HG02623 (cell line): ENCODE results near the gene NR3C1.
A peak's percentile ranks its signal among the peaks of the same experiment; 100 is the strongest.

Source experiments
- ATAC-seq: cut with Tn5 transposase; IDR thresholded peaks from one replicate; pipeline ENCODE4 v1.9.1; 2021; ENCODE audit warnings: moderate library complexity; ENCODE audit not compliant: unreplicated experiment

Gene NR3C1

DNA sequence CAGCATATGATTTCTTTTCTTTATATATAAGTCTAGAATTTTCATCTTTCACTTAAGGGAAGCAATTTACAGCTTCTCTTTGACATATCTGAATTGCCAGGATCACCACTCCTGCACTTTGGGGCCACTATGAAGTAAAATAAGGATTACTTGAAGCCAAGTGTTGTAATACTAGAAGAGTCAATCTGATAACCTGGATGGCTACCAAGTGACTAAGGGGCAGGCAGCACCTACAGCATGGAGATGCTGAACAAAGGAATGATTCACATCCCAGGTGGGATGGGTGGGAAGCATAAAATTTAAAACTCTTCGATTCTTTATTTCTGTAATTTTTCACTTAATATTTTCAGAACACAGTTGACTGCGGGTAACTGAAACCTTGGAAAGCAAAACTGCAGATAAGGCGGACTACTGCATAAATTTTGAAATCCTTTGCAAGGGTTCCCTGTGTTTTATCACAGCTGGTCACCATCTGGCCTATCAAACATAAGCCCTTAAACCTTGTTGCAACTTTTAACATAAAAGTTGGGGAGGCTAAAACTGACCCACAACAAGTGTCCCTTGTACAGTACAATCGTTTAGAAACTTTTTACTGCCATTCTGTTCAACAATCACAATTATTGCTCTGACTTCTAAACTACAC, 31.2 kb downstream of the NR3C1 start:
- ATAC-seq = no peak

DNA sequence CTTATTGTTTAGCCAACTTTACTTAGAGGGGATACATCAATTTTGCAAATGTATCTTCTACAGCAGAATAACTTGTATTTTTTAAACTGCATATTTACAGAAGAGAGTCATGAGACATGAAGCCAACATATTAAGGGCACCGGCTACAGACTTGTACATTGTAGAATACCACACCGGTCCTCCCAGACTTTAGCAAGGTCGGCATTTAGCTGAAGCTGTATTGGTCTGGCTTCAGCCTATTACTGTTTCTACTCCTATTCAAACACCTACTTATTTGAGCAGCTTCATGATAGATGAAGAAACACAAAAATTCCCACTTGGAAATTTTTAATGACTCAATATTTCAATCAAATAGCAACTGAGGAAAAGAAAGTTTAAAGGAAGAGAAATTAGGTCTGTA, 33.0 kb downstream of the NR3C1 start:
- ATAC-seq = no peak

DNA sequence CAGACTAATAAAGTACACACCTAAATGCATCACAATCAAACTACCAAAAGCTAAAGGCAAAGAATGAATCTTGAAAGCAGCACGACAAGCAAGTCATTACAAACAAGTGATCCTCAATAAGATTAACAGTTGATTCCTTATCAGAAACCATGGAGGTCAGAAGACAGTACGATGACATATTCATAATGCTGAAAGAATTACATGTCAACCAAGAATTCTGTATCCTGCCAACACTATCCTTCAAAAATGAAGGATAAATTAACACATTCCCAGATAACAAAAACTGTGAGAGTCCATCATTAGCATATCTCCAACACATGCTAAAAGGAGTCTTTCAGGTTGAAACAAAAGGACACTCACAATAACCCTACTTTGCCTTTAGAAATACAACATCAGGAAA, 39.4 kb downstream of the NR3C1 start:
- ATAC-seq = no peak

DNA sequence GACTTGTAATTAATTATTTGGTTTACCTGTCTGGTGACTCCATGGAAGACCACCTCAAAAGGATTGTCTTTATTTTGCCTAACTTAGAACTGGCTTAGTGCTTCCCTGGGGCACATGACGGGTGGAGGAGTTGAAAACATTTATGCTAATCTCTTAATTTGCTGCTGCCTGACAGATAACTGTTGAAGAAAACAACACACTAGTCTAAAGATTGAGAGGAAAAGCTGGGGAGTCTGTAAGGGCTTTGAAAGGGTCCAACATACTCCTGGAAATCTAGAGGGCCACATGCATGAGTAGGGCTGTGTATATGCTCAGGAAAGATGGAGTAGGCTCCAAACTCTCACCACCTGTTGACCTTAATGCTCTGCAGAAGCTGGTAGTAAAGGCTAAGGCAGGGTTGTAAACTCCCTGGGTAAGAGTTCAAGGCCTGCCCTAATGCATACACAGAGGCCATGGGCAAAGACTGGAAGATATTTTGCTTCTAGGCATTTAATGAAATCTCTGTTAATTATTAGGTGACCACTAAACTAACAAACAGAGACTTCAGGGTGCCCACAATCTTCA, 40.7 kb downstream of the NR3C1 start:
- no peak for ATAC-seq

DNA sequence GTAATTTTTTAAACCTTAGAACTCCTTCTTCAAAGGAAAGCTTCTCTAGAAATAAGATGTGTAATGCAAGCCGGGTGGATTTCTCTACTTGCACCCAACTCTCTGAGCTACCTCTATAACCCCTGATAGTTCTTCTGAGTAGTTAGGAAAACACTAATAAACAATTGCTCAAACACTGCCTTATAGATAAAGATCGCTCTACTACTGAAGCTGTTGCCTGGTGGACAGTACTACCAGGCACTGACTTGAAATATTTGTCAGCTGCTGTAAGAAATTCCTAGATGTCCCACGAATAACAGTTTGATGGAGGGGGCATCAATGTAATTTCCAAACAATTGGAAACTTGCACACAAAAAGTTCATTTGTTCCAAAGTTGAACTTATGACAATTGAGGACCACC, 42.0 kb downstream of the NR3C1 start:
- ATAC-seq = no peak

DNA sequence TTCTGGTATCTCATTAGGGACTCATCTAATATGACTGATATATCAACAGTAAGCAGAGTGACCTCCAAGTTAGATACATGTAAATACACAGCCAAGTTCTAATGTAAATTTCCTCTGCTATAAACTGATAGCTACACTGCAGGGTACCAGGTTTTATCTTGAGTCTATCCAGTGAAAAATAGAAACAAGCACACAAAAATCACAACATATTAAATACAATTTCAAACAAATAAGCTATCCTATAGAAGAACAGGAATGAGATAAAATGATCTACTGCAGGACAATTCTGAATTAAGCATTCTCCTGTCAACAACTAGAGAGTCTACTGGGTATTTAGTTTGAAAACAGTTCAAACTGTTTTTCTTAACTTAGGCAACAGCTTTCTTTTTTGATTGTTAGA, 42.7 kb downstream of the NR3C1 start:
- ATAC-seq = no peak

DNA sequence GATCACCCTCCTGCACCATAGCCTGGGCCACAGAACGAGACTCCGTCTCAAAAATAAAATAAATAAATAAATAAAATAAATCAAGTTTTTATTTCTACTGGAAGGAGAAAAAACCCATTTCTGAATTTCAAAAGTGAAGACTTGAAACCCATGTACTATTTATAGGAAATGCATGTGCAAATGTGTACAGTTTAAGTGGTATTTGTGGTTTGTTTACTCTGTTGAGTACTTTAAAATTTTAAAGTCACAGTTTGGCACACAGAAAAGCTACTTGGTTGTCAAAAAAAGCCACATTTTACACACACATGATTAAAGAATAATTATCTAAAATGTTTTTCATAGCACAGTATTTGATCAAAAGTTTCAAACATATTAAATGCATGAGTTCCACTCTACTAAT, 43.6 kb downstream of the NR3C1 start:
- ATAC-seq = peak; percentile 44

DNA sequence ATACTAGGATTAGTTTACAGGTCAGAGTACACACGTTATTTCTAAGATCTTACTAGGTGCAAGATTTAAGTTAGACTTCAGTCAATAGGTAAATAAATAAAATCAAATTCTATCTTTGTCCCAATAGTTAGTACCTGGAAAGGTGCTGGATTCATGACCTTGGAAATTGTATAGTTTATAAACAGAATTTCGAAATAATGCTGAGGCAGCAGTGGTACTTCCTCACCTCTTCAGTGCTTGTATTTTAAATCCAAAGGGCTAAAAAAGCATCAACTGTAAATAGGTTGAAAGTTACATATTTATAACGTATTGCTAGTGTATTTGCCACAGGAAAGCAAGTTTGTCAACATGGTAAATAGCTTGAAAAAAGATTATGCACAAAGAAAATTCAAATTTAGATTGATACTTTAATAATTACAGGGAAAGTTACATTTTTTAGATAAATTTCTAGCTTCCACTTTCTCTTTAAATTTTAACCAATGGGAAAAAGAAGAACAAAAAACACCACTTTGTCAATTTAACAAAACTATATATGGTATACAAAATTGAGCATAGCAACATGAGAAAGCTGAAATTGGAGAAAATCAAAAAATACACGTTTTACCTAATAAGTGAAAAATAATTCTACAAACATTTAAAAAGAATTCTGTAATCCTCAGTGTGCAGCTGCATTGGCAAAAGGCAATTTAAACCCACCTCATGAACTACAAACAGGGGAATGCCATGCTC, 46.5 kb downstream of the NR3C1 start:
- no peak for ATAC-seq

DNA sequence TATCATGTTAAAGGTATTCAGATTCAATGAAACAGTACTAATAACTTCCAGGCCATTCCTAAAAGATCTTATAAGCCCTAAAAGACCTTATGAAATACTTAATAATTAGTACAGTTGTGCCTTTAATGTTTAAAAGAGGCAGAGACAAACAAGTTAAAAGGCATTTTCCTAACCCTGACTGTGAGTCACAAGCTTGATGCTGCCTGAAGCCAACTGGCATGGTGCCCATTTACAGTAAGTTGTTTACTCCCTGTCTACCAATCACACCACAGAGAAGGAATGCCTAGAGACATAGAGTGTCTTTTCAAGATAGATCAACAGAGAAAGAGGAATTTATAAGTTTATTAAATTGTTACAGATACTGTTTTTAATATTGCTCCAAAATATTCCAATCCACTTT, 47.8 kb downstream of the NR3C1 start:
- ATAC-seq = no peak

DNA sequence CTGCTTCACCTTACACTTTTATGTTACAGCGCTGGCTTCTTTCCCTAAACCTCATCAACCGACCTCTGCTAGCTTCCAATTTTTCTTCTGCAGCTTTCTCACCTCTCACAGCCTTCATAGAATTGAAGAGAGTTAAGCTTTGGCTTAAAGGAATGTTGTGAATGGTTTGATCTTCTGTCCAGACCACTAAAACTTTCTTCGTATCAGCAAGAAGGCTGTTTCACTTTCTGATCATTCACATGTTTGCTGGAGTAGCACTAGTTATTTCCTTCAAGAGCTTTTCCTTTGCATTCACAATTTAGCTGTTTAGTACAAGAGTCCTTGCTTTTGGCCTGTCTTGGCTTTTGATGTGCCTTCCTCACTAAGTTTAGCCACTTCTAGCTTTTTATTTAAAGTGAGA, 49.5 kb downstream of the NR3C1 start:
- no peak for ATAC-seq

DNA sequence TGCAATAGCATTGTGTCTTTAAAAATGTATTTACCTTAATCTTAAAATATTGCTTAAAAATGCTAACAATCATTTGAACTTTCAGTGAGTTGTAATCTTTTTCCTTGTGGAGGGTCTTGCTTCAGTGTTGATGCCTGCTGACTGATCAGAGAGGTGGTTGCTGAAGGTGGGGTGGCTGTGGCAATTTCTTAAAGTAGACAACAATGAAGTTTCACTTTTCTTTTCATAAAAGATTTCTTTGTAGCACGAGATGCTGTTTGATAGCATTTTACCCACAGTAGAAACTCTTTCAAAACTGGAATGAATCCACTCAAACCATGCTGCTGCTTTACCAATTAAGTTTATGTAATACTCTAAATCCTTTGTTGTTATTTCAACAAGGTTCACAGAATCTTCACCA, 50.8 kb downstream of the NR3C1 start:
- ATAC-seq = no peak

DNA sequence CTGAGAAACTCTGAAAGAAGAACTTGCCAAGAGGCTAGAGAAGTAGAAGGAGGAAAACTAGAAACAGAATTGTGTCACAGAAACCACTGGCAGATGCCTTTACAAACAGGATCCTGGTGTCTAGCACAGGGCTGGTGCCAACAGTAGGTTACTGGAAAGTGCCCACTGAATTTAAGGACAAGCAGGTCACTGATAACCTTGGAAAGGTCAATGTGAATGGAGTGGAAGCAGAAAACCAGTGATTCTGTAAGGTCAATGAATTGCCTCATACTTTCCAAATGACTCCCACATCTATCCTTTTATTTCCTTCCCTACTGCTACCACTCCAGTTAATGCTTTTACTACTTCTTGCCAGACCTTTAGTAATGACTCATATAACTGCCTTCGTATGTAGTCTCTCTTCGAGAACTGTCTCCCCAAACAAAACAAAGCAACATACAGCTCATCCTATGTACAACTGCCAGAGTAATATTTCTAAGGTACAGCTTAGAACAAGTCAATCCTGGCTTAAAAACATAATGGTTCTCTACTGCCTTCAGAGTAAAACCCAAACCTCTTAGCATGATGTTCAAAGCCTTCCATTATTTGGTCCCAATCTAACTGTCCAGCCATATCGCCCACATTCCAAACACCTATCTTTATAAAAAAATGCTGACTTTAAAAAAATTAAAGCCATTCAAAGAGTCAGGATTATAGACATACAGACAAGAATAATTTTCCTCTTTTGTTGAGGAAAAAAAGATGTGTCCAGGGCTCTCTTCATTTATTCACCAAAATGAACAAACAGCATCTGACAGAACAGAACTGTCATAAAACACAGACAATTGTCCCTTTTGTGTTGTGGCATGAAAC, 52.5 kb downstream of the NR3C1 start:
- no peak for ATAC-seq

DNA sequence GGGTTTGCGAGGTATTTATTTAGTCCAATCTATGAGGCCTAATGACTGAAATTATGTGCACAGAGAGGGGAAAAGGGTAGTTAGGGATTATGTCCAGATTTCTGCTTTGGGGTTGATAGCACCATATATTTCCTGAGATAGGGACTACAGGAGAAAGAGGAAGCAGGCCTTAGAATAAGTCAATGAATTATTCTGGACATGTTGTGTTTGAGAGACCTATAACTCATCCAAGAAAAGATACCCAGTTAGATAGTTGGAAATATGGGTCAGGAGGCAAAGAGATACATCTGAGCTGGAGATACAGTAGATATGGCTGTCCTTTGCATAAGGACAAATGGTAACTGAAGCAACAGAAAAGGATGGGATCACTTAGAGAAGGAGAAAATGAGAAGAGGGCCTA, 53.1 kb downstream of the NR3C1 start:
- no peak for ATAC-seq

DNA sequence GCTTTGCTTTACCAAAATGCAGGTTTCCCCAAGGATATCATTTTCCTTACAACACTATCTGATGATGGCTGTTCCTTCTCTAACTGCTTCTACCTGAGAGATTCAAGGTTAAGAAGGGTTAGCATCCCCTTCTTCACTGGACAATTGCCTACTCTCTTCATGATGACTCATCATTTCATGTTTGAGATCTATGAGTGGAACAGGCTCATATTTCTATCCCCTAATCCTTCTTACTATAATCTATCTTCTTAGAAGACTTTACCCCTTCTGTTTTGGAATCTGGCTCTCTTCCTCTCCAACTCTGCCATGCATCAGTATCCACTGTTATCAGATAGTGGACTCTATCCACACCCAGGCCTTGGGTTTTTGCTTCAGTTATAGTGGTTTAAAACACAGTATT, 54.3 kb downstream of the NR3C1 start:
- ATAC-seq = no peak

DNA sequence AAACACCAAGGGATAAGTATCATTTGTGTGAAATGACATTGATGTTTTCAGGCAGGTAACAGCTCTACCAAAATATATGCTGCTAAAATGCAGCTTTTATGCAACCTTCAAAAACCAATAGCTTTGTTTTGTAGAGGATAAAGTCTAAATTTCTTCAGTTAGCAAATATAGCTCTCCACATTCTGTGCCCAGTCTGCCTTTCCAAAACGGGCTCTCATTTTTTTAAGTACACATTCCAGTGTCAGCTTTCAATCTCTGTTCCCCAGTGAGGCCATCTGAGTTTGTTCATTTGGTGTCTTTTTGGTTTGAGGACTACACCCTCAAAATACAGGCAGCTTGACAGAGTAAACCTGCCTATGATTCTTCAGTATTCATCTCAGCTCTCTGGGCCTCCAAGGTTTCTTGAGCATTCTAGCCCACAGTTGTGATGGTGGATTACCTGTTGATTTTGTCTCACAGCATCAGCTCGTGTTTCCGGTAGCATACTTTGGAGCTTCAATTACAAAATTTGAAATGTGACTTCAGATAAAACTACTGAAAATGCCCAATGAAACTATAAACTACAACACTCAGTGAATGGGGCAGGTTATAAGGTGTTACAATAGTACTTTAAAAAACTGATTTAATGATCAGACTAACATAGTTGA, 55.7 kb downstream of the NR3C1 start:
- ATAC-seq = no peak

DNA sequence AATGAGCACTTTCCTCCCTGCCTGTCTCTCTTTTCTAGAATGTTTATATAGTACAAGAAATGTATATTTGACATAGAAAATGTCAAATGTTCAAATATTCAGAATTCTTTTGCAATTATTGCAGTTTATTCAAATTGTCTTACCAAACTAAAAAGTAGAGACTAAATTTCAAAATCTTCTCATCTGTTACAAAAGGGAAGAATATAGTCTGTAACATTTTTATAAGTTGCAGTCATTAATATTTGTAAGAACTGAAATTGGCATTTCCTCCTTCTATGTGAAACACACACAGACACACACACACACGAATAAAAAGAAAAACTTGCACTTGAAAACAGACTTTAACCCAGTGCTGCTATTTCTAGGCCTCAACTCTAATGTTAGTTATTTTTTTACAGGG, 56.4 kb downstream of the NR3C1 start:
- ATAC-seq = no peak

DNA sequence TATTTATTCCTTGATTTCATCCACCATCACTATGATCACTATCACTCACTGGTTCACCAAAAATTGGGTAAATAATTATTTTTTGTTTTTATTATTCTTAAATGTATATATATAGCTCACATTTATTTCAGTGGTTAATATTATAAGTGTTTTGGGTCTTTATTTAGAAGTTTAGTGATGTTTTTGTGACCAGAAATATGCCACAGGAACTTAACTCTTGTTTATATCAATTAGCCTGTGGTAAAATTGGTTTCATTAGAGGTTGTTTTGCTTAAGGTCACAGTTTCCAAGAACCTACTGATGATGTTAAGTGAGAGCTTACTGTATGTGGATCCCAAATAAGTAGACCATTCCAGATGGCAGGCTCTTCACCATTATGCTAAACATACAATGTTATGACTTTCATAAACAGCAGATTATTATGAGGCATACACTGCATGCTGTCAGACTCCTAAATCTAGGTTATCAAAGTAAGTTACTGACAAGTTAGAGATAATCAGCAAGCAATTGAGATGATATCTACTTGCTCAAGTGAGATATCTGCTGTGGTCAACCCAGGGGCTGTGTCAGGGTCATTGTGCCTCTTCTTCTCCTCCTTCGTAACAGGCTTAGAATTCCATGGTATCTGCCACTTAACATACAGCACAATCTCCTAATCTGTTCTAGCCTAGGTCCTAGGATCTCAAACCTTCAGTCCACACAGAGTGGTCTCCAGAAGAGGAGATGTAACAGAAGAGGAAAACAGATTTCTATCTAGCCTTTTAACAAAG, 57.6 kb downstream of the NR3C1 start:
- ATAC-seq = no peak

DNA sequence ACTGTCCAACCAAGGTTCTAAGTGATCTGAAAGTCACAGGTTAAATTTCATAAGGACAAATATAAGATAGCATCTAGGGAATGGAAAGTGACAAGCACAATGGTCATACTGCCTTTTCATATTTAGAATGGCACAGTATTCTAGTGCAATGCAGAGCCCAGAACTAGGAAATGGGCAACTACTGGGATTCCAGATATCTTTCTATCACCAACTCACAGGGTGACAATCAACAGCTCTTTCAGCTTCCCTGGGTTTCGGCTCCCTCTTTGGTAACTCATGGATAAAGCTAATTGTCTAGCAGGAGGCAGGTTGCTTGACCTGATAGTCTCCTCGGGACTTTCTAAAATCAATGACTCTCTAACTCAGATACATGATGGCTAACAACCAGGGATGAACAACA, 60.4 kb downstream of the NR3C1 start:
- ATAC-seq = no peak

DNA sequence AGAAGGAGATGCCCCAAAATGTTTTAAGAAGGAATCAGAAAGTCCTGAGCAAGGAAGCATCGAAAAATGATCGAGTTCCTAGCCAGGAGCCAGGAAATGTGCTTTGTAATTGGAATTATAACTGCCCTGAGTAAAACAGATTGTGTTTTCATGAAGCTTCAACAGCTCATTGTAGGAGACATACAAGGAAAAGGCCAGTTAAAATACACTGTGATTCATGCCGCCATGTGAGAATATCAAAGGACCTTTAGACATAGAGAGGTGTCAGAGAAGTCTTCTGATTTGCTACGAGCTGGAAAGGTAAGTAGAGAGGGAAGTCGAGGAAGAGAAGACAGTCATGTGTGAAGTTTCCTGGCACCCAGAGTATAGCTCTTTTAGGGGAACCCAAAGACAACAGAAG, 60.9 kb downstream of the NR3C1 start:
- ATAC-seq = no peak

DNA sequence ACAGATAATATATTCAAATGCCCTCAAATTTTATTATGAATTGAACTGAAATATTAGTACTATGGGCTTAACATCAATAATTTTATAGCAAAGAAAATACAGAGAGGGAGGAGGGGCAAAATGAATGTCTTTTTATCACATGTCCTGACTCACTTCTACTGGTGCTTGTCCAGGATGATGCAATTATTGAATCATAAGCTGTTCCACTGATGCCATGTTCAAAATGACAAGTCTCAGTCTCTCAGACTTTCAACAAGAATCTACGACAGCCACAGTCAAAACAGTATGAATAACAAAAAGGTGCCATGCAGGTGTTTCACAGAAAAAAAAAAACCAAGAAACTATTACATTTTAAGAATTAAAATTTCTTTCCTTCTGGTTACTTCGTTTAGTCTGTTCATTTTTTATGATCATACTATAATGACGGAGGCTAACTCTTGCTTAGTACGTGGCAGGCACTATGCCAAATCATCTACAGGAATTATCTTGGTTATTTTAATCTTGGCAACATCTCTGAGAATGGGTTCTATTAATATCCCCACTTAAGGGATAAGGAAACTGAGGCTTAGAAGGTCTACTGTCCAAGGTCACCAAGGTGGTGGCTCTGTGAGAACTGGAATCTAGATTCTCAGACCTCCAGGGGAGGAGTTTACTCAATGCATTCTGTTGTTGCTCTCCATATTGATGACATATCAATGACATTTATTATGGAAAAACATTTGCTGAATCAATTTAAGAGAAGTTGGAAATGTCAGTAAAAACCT, 61.5 kb downstream of the NR3C1 start:
- no peak for ATAC-seq
